ENCODE results near the gene ECT2. TPM values are rescaled to one million over a fixed set of nuclear protein-coding genes. Genes with fewer than 3 reads are reported as not detected.
"Not testable (repeated sequence)": the region's sequence is repeated elsewhere in the genome, so short reads cannot be mapped to it uniquely, and the experiment has no call there.

The ECT2 gene
- total RNA-seq, 2 experiments from 2014 or later: 55.3 to 59.4 TPM

DNA sequence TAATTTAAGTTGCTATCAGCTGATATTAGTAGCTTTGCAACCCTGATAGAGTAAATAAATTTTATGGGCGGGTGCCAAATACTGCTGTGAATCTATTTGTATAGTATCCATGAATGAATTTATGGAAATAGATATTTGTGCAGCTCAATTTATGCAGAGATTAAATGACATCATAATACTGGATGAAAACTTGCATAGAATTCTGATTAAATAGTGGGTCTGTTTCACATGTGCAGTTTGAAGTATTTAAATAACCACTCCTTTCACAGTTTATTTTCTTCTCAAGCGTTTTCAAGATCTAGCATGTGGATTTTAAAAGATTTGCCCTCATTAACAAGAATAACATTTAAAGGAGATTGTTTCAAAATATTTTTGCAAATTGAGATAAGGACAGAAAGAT lies 70.0 kb downstream of the ECT2 start:
- Mint-ChIP-seq H3K27me3 (ENCODE audit: low read depth) (no peaks in the 10 kb centered on the region), H3K36me3 (ENCODE audit: low read depth) (no peaks in the 10 kb centered on the region), H3K9me3 (no peaks in the 10 kb centered on the region), H3K4me1 (ENCODE audit: low read depth) (no peaks in the 10 kb centered on the region), H3K27ac (no peak overlapping the region), H3K4me3 (no peak overlapping the region)
- intact Hi-C loops (cut with micrococcal nuclease): no loop called here
- CTCF ChIA-PET: interaction anchor here (1.1 kb wide), 1 partner anchor 15 kb away, joined by 3 read pairs; no protein-coding TSS in a partner anchor
- DNase-seq: no peak

DNA sequence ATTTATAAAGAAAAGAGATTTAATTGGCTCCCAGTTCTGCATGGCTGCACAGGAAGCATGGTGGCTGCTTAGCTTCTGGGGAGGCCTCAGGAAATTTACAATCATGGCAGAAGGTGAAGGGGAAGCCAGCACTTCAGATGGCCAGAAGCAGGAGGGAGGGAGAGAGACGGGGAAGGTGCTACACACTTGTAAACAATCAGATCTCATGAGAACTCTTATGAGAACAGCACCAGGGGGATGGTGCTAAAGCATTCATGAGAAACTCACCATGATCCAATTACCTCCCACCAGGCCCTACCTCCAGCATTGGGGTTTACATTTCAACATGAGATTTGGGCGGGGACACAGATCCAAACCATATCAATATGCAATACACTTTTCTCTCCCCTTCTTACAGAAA lies 73.7 kb downstream of the ECT2 start:
- Mint-ChIP-seq H3K27ac (no peak overlapping the region), H3K9me3 (no peaks in the 10 kb centered on the region), H3K4me1 (ENCODE audit: low read depth) (no peaks in the 10 kb centered on the region), H3K36me3 (ENCODE audit: low read depth) (no peaks in the 10 kb centered on the region), H3K27me3 (ENCODE audit: low read depth) (no peaks in the 10 kb centered on the region), H3K4me3 (no peak overlapping the region)
- CTCF ChIA-PET: interaction anchor here (0.7 kb wide), 1 partner anchor 48 kb away, joined by 3 read pairs; no protein-coding TSS in a partner anchor
- intact Hi-C loops (cut with micrococcal nuclease): no loop called here
- no peak for DNase-seq

- H3K27me3 Mint-ChIP-seq (ENCODE audit: low read depth); intact Hi-C loops (cut with micrococcal nuclease); H3K4me1 Mint-ChIP-seq (ENCODE audit: low read depth); H3K9me3 Mint-ChIP-seq; DNase-seq; H3K4me3 Mint-ChIP-seq; H3K36me3 Mint-ChIP-seq (ENCODE audit: low read depth); H3K27ac Mint-ChIP-seq: not testable (repeated sequence)
- CTCF ChIA-PET: interaction anchor here (0.9 kb wide), 1 partner anchor 15 kb away, joined by 3 read pairs; no protein-coding TSS in a partner anchor
Observed at GRCh38 chr3:172827231-172827630, 76.7 kb downstream of the ECT2 start.

DNA sequence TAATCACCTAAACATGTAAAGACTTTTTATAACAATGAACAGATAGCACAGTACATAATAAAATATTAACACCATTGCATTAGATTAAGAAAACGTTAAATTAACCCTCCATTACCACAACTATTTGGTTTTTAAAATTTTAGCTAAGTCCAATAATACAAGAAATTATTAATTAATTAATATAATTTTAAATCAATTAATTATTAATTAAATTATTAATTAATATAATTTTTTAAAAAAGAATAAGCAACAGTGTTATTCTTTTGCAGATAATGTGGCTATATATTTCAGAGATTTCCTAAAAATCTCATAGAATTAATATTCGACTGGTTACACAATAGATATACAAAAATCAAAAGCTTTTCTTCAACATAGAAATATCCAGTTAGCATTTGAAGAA lies 82.5 kb downstream of the ECT2 start:
- intact Hi-C loops (cut with micrococcal nuclease): no loop called here
- CTCF ChIA-PET: interaction anchor here (0.7 kb wide), 1 partner anchor 16 kb away, joined by 3 read pairs; no protein-coding TSS in a partner anchor
- H3K36me3 Mint-ChIP-seq (ENCODE audit: low read depth): no peaks in the 10 kb centered on the region

GRCh38 chr3:172836390-172836997 lies 86.0 kb downstream of the ECT2 start:
- Mint-ChIP-seq H3K36me3 (ENCODE audit: low read depth) (no peaks in the 10 kb centered on the region), H3K27ac (no peak overlapping the region), H3K27me3 (ENCODE audit: low read depth) (peaks cover 2% of the 10 kb centered on the region), H3K4me1 (ENCODE audit: low read depth) (no peaks in the 10 kb centered on the region), H3K9me3 (no peaks in the 10 kb centered on the region), H3K4me3 (no peak overlapping the region)
- intact Hi-C loops (cut with micrococcal nuclease): loop anchor here (5.0 kb wide), 1 partner anchor 211 kb away; no protein-coding TSS in a partner anchor
- CTCF ChIA-PET: interaction anchor here (0.6 to 1.4 kb wide), 3 partner anchors 22 to 206 kb away, joined by 3 to 5 read pairs (median 3); no protein-coding TSS in a partner anchor
- peak; percentile 40 for DNase-seq

More for the DNA sequence above, 82.5 kb downstream of the ECT2 start:
- Mint-ChIP-seq H3K9me3 (no peaks in the 10 kb centered on the region), H3K27ac (no peak overlapping the region), H3K4me3 (no peak overlapping the region), H3K27me3 (ENCODE audit: low read depth) (peaks cover 2% of the 10 kb centered on the region), H3K4me1 (ENCODE audit: low read depth) (no peaks in the 10 kb centered on the region)
- DNase-seq: no peak

DNA sequence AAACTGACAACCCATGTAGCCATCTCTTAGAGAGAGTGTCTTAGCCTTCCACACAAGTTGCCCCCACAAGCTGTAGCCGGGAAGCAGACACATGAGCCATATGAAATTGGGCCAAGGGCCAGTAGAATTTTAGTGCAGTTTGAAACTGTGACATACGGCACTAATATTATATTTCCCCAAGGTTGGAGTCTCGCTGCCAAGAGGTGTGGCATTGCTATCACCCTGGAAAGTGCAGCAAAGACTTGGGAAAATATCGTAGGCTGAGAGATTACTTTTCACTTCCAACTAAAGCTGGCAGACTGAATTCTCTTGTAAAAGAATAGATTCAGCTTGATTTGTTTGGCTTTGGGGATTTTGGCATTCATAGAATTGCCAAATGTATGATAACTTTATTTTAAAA lies 89.2 kb downstream of the ECT2 start:
- no peaks in the 10 kb centered on the region for H3K36me3 Mint-ChIP-seq (ENCODE audit: low read depth)
- H3K4me1 Mint-ChIP-seq (ENCODE audit: low read depth): no peaks in the 10 kb centered on the region
- intact Hi-C loops (cut with micrococcal nuclease): loop anchor here (5.0 kb wide), 1 partner anchor 208 kb away; no protein-coding TSS in a partner anchor
- no peak overlapping the region for H3K27ac Mint-ChIP-seq
- H3K4me3 Mint-ChIP-seq: no peak overlapping the region
- no peak for DNase-seq
- CTCF ChIA-PET: no interaction called here
- no peaks in the 10 kb centered on the region for H3K9me3 Mint-ChIP-seq
- peaks cover 2% of the 10 kb centered on the region for H3K27me3 Mint-ChIP-seq (ENCODE audit: low read depth)

DNA sequence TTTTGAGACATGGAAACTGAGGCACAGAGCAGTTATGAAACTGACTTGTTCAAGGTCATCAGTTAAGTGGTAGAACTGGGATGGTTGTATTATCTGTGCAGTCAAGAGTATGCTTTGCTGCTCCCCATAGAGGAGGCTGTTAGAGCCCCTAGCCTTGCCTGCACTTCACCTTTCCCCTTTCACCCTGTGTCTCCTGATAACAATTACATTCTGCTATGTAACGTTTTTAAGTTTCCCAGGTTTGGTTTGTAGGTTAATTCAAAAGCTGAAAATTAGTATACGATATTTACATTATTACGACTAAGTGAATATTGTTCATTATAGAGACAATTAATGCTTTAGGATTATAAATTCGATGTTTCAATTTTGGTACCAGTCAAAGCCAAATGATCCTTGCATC lies 89.9 kb downstream of the ECT2 start:
- peaks cover 2% of the 10 kb centered on the region for H3K27me3 Mint-ChIP-seq (ENCODE audit: low read depth)
- no peak overlapping the region for H3K4me3 Mint-ChIP-seq
- no peak for DNase-seq
- H3K36me3 Mint-ChIP-seq (ENCODE audit: low read depth): no peaks in the 10 kb centered on the region
- no peak overlapping the region for H3K27ac Mint-ChIP-seq
- no peaks in the 10 kb centered on the region for H3K4me1 Mint-ChIP-seq (ENCODE audit: low read depth)
- CTCF ChIA-PET: no interaction called here
- intact Hi-C loops (cut with micrococcal nuclease): no loop called here
- no peaks in the 10 kb centered on the region for H3K9me3 Mint-ChIP-seq

DNA sequence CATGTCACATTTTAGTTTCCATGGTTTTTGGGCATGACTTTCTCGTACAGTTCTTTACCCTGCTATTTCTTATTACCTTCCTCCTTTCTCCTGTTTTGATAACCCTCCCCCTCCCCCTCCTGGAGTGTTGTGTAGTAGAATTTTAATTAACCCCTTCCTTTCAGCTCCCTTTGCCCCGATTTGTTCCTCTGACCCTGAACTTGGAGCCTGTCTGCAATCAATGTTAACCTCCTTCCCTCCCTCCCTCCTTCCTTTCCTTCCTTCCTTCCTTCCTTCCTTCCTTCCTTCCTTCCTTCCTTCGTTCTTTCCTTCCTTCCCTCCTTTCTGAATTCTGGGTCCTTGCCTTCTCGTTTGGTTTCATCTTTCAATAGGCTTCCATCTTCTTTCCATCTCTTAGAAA lies 90.4 kb downstream of the ECT2 start:
- H3K36me3 Mint-ChIP-seq (ENCODE audit: low read depth): no peaks in the 10 kb centered on the region
- H3K27ac Mint-ChIP-seq: no peak overlapping the region
- no peaks in the 10 kb centered on the region for H3K4me1 Mint-ChIP-seq (ENCODE audit: low read depth)

DNA sequence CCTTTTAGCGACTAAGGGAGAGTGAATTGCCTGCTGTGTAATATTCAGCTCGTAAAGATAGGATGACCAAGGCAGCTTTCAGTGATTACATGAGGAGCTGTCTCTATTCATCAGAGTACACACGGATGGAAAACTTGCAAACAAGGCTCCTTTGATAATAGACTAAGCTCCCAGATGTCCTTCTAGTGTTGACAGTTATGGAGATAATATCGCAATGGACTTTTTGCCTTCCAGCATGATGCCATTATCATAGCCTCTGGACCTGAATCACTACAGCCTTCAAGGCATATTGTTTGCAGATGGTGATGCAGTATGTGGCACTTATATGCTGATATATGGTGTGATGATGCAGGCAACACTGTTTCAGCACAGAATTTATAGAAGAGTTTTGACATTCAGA lies 93.9 kb downstream of the ECT2 start:
- CTCF ChIA-PET: no interaction called here
- Mint-ChIP-seq H3K4me3 (no peak overlapping the region), H3K27me3 (ENCODE audit: low read depth) (no peaks in the 10 kb centered on the region), H3K36me3 (ENCODE audit: low read depth) (no peaks in the 10 kb centered on the region), H3K27ac (no peak overlapping the region), H3K9me3 (no peaks in the 10 kb centered on the region), H3K4me1 (ENCODE audit: low read depth) (no peaks in the 10 kb centered on the region)
- intact Hi-C loops (cut with micrococcal nuclease): no loop called here
- no peak for DNase-seq

More for the DNA sequence above, 90.4 kb downstream of the ECT2 start:
- intact Hi-C loops (cut with micrococcal nuclease): no loop called here
- no peak for DNase-seq
- CTCF ChIA-PET: no interaction called here
- Mint-ChIP-seq H3K27me3 (ENCODE audit: low read depth) (peaks cover 2% of the 10 kb centered on the region), H3K9me3 (no peaks in the 10 kb centered on the region), H3K4me3 (no peak overlapping the region)

GRCh38 chr3:172846103-172846561 lies 95.6 kb downstream of the ECT2 start:
- Mint-ChIP-seq H3K27ac (no peak overlapping the region), H3K4me3 (no peak overlapping the region), H3K36me3 (ENCODE audit: low read depth) (no peaks in the 10 kb centered on the region), H3K4me1 (ENCODE audit: low read depth) (no peaks in the 10 kb centered on the region), H3K27me3 (ENCODE audit: low read depth) (no peaks in the 10 kb centered on the region), H3K9me3 (no peaks in the 10 kb centered on the region)
- intact Hi-C loops (cut with micrococcal nuclease): no loop called here
- no peak for DNase-seq
- CTCF ChIA-PET: no interaction called here

DNA sequence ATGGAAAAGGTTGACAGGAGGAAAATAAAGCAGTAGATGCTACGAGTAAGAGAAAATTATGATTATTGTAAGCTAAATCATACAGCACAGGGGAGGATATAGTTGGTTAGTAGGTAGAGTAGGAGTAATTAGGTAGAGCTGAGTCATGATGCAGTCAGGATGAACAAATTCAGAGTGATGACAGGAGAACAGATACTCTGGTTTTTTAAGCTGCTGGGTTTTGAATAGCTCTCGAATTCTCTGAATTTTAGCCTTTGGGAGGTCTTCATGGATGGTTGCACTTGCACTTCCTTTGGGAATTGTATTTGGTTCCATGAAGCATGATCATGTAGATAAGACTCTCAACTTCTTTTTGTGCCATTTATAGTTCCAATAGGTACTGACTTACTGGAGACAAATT lies 96.2 kb downstream of the ECT2 start:
- CTCF ChIA-PET: no interaction called here

GRCh38 chr3:172847292-172847691 lies 96.8 kb downstream of the ECT2 start:
- CTCF ChIA-PET: no interaction called here
- no peaks in the 10 kb centered on the region for H3K9me3 Mint-ChIP-seq
- H3K4me1 Mint-ChIP-seq (ENCODE audit: low read depth): no peaks in the 10 kb centered on the region
- no peaks in the 10 kb centered on the region for H3K27me3 Mint-ChIP-seq (ENCODE audit: low read depth)
- H3K4me3 Mint-ChIP-seq: no peak overlapping the region
- intact Hi-C loops (cut with micrococcal nuclease): no loop called here
- no peak overlapping the region for H3K27ac Mint-ChIP-seq
- no peak for DNase-seq
- H3K36me3 Mint-ChIP-seq (ENCODE audit: low read depth): no peaks in the 10 kb centered on the region

More for the DNA sequence above, 96.2 kb downstream of the ECT2 start:
- no peaks in the 10 kb centered on the region for H3K36me3 Mint-ChIP-seq (ENCODE audit: low read depth)
- intact Hi-C loops (cut with micrococcal nuclease): no loop called here
- H3K9me3 Mint-ChIP-seq: no peaks in the 10 kb centered on the region
- H3K27me3 Mint-ChIP-seq (ENCODE audit: low read depth): no peaks in the 10 kb centered on the region
- H3K27ac Mint-ChIP-seq: no peak overlapping the region
- H3K4me3 Mint-ChIP-seq: no peak overlapping the region
- no peak for DNase-seq
- H3K4me1 Mint-ChIP-seq (ENCODE audit: low read depth): no peaks in the 10 kb centered on the region

GRCh38 chr3:172848910-172849309 lies 98.4 kb downstream of the ECT2 start:
- Mint-ChIP-seq H3K4me3 (no peak overlapping the region), H3K27me3 (ENCODE audit: low read depth) (no peaks in the 10 kb centered on the region)
- CTCF ChIA-PET: interaction anchor here (0.5 kb wide), 1 partner anchor 15 kb away, joined by 3 read pairs; no protein-coding TSS in a partner anchor

More at GRCh38 chr3:172848910-172849309, 98.4 kb downstream of the ECT2 start:
- Mint-ChIP-seq H3K4me1 (ENCODE audit: low read depth) (no peaks in the 10 kb centered on the region), H3K27ac (no peak overlapping the region), H3K36me3 (ENCODE audit: low read depth) (no peaks in the 10 kb centered on the region), H3K9me3 (no peaks in the 10 kb centered on the region)
- DNase-seq: no peak
- intact Hi-C loops (cut with micrococcal nuclease): no loop called here
